ENCODE data around the gene CDH4. TPM values are rescaled to one million over a fixed set of nuclear protein-coding genes. Genes with fewer than 3 reads are reported as not detected.

CDH4 gene
- total and polyA plus RNA-seq, 2 donors (not counting 3 experiments of a cell fraction or from before 2014, with no cell fraction given), result 0.17 to 0.51 TPM

- ChIA-PET CTCF (no interaction called here), POLR2A (no interaction called here)
- Histone ChIP-seq H3K79me2 (ENCODE audit: control insufficient read depth, insufficient read depth, low read length) (no peaks in the 10 kb centered on the region), H3K27ac (ENCODE audit: insufficient read depth, low read depth, low read length) (no peak overlapping the region), H3K36me3 (ENCODE audit: control insufficient read depth in 2 of 2, extremely low read depth in 1 of 2, insufficient read depth in 2 of 2, low read length in 2 of 2) (no peaks in the 10 kb centered on the region), H4K20me1 (replicated peaks; ENCODE audit: control insufficient read depth, extremely low read depth, insufficient read depth, low read length) (no peaks in the 10 kb centered on the region), H3K4me2 (ENCODE audit: insufficient read depth, low read length) (no peak overlapping the region), H3K9me1 (replicated peaks; ENCODE audit: control insufficient read depth, extremely low read depth, insufficient read depth, low read length) (no peaks in the 10 kb centered on the region), H2AFZ (ENCODE audit: low read depth, low read length) (no peak overlapping the region), H3K4me3 (replicated peaks in 1 of 3; ENCODE audit: insufficient read depth in 1 of 3, low read depth in 1 of 3, low read length in 3 of 3) (no peak overlapping the region), H3K4me1 (ENCODE audit: control insufficient read depth, extremely low read depth, insufficient read depth, low read length) (no peaks in the 10 kb centered on the region), H3K27me3 (ENCODE audit: control insufficient read depth in 2 of 2, insufficient read depth in 2 of 2, low read length in 2 of 2) (no peaks in the 10 kb centered on the region), H3K9ac (replicated peaks; ENCODE audit: extremely low read depth, insufficient read depth, low read length) (no peak overlapping the region), H3K9me3 (replicated peaks; ENCODE audit: control insufficient read depth, insufficient read depth, low read length) (no peaks in the 10 kb centered on the region)
- no peak for FAIRE-seq
- BruUV-seq (replicated peaks), result no TSS peak
- DNase-seq (ENCODE audit: low read depth, low spot score), result no peak
- no peak for TF ChIP-seq FOS (IDR thresholded peaks at IDR 0.05; ENCODE audit: borderline replicate concordance, insufficient read depth, low read length)
- TF ChIP-seq, protein P1, sequence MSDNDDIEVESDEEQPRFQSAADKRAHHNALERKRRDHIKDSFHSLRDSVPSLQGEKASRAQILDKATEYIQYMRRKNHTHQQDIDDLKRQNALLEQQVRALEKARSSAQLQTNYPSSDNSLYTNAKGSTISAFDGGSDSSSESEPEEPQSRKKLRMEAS (IDR thresholded peaks at IDR 0.05; ENCODE audit: insufficient read depth, insufficient read length), result no peak
- TF ChIP-seq POLR2A (IDR thresholded peaks at IDR 0.05; ENCODE audit: low read depth, low read length), result no peak
- TF ChIP-seq EZH2 (IDR thresholded peaks at IDR 0.05; ENCODE audit: borderline replicate concordance, low read depth, low read length, severe bottlenecking), result no peak
- no peak for TF ChIP-seq JUN (IDR thresholded peaks at IDR 0.05; ENCODE audit: borderline replicate concordance, insufficient read depth, insufficient read length, low read depth)
- no peak for TF ChIP-seq MYC (IDR thresholded peaks at IDR 0.05; ENCODE audit: low read depth, low read length)
- no peak for TF ChIP-seq CTCF (IDR thresholded peaks at IDR 0.05; ENCODE audit: extremely low read depth in 1 of 2, insufficient read depth in 1 of 2, low read depth in 1 of 2, low read length in 2 of 2)
- TF ChIP-seq POLR2AphosphoS5 (IDR thresholded peaks at IDR 0.05; ENCODE audit: insufficient read depth, low read depth, low read length), result no peak
- no peak for TF ChIP-seq GATA2 (IDR thresholded peaks at IDR 0.05; ENCODE audit: insufficient read depth, insufficient read length, low read depth, low read length)
- dilution Hi-C loops (cut with MboI; ENCODE audit: extremely low pct_ligation_motif_present, low sequenced_read_pairs) (no loop called here), intact Hi-C loops (cut with micrococcal nuclease) (no loop called here)
These were observed 526.4 kb downstream of the CDH4 start for GRCh38 chr20:61778495-61778863.

All from endothelial cell of umbilical vein (primary cell).